Fibroblast of peridontal ligament (primary cell): ENCODE results near the gene LDLRAD2.

ENCODE experiments used
- DNase-seq: peaks from one replicate; pipeline ENCODE4 v3.0.0-alpha.2; 2010; ENCODE audit errors: extremely low read depth

LDLRAD2 gene

DNA sequence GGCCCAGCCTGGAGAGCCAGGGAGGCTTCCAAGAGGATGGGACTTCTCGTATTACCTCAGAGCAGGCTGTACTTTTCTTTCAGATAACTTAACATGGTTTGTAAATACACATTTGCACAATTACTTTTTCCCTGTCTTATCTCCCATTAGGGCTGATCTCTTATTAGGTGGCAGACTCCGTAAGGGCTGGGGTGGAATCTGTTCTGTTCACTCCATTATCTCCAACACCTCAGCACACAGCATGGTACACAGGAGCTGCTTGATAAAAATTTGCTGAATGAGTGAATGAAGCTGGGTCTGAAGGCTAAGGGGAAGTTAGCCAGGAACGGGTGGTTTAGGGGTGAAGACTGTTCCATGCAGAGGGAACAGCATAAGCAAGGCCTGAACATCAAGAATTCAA lies 48.9 kb downstream of the LDLRAD2 start:
- no peak for DNase-seq

GRCh38 chr1:21861602-21862429 lies 49.8 kb downstream of the LDLRAD2 start:
- DNase-seq: peak; percentile 74

DNA sequence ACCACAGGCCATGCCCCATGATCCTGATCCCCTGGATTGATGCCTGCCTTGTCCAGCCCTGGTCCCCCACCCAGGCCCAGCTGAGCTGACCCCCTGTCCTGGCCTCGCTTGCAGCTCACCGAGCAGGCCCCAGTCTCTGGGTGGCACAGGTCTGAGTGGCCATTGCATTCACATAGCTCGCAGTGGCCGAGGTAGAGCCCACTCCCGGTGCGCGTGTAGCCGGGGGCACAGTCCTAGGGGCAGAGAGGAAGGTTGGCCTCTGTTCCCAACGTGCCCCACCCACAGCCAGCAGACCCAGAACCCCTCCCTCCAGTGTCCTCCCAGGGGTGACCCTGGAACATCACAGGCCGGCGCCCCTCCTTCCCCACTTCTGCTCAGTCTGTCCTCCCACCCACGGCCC lies 51.9 kb downstream of the LDLRAD2 start:
- DNase-seq: no peak

DNA sequence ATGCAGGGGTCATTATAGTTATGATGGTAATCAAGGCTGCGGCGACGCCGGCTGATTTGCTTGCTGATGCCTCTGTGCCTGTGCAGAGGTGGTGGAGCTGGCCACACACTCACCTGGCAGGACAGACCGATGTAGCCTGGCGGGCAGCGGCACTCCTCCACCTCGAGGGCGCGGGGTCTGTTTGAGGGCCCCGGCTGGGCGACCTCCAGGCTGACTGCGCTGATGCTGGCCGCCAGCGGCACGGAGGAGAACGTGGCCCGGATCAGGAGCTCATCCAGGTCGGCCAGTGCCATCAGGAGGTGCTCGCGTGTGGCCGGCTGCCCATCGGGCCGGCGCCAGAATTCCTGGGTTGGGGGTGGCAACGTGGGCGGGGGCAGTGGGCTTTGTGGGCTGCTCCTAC lies 52.7 kb downstream of the LDLRAD2 start:
- no peak for DNase-seq

GRCh38 chr1:21865609-21865942 lies 53.5 kb downstream of the LDLRAD2 start:
- no peak for DNase-seq

- no peak for DNase-seq
Observed at GRCh38 chr1:21865943-21866706, 54.1 kb downstream of the LDLRAD2 start.

- no peak for DNase-seq
Observed at GRCh38 chr1:21866707-21867043, 54.6 kb downstream of the LDLRAD2 start.

DNA sequence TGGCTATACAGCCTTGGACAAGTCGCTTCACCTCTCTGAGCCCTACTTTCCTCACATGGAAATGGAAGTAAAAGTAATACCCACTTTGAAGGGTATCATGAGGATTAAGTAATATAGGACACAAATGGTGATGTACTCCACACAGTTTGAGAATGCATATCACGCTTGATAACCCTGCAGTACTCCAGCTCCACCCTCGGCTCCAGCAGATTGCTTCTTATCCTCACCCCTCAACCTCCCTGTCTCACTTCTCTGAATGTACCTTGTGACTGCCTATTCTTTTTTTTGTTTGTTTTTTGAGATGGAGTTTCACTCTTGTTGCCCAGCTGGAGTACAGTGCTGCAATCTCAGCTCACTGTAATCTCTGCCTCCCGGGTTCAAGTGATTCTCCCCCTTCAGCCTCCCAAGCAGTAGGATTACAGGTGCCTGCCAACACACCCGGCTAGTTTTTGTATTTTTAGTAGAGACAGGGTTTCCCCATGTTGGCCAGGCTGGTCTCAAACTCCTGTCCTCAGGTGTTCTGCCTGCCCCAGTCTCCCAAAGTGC lies 55.5 kb downstream of the LDLRAD2 start:
- no peak for DNase-seq

DNA sequence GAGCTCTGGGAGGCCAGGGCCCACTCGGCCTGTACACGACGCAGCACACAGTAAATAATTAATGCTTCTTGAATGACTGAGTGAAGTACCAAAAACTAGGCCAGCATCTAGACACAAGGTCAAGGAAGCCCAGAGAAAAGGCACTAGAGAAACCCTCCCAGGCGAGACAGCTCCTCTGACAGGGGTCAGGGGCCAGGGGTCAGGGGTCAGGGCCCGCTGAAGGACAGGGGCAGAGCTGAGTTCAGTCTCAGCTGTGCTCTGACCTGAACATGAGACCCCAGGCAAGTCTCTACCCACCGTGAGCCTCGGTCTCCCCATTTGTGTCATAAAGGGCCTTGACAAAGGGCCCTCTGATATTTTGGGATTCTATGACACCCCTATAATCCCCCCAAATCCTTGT lies 56.4 kb downstream of the LDLRAD2 start:
- DNase-seq: no peak

DNA sequence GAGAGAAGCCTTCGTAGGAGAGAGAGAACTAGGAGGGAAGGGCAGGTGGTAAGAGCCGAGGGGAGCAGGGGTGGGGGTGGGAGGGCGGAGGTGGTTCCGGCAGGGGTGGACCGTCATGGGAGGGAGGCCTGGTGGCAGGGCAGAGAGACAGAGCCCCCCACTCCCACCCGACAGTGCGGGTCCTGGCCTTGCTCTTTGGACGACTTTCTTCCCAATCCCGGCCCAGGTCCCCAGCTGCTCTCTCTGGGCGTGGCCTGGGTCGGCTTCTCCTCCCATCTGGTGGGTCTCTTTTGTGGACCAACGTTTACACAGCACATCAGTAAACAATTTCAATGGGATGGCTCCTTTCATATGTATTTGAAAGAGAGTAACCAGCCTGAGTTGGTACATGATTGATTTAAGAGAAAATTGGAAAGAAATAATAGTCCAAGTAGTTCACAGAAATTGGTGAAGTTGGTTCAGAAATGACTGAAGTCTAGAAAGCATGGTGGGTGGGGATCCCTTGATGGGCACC lies 56.9 kb downstream of the LDLRAD2 start:
- DNase-seq: no peak

- DNase-seq: peak; percentile 88
Observed at GRCh38 chr1:21869620-21870121, 57.6 kb downstream of the LDLRAD2 start.

DNA sequence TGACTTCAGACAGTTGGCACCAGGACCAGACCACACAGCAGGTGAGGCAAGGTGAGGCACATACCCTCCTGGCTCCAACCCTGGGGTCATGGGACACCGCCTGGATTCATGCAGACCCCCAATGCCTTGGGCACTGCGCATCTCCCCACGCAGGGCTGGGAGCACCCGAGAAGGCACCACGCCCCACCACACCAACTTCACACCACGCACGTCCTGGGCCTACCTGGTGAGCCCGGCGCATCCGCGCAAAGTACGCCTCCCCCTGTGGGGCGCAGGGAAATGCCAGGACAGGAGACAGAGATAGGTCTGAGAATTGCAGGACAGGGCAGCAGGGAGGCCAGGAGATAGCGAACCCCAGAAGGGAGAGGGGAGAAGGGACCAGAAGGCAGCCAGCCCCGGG lies 58.5 kb downstream of the LDLRAD2 start:
- DNase-seq: no peak

DNA sequence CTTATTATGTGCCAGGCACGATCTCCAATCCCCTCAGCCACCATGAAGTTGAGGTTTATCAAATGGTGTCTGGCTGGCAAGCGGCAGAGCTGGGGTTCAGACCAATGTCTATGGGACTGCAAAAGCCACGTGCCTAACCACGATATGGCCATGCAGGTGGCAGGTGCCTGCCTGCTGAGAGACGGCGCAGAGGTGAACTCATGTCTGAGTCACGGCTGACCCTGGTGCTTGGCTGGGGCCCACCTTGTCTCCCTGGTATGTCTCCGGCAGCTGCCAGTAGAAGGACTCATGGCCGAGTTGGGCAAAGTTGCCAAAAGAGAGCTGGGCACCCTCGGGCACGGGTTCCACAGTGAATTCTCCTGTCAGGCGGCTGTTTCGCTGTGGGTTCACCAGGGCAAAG lies 59.9 kb downstream of the LDLRAD2 start:
- DNase-seq: no peak

GRCh38 chr1:21872445-21873079 lies 60.5 kb downstream of the LDLRAD2 start:
- no peak for DNase-seq

DNA sequence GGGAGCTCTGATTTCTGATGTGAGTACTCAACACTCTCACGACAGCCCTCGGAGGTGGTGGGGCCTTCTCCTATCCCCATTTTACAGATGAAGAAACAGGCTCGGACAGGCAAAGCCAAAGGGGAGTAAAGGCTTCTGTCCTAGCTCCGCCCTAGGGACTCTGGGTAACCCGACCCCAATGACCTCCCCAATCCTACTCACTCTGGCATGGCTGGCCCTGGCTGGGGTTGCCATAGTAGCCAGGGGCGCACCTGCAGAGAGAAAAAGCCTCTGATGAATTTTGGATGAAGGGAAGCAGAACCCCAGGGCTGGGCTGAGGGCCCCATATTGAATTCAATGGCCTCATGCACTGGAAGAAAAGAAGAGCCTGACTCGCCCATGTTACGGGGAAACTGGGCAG lies 61.1 kb downstream of the LDLRAD2 start:
- no peak for DNase-seq

DNA sequence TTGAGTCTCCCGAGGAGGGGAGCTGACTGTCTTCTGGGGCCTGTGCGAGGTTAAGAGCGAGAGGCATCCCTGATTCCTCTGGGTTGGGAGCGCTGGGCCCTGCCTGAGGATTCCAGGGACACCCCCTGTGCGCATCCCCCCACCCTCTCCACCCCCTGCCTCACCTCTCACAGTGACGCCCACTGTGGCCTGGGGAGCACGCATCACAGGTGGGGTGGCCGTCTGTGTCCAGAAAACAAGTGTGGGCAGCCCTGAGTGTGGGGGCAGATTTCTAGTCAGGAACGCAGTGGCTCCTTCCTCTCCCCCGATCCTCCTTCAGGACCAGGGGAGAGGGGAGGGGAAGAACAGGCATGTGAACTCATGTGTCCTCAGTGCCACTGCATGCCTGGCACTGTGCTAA lies 61.7 kb downstream of the LDLRAD2 start:
- DNase-seq: no peak

- no peak for DNase-seq
Observed at GRCh38 chr1:21874328-21874727, 62.3 kb downstream of the LDLRAD2 start.
